ENCODE results near the gene PCBP2.

The PCBP2 gene

GRCh38 chr12:53501615-53502181 lies 49.8 kb downstream of the PCBP2 start:
- DNase-seq: no peak
- in situ Hi-C loops (cut with HindIII; ENCODE audit: low pct_ligation_motif_present, low pct_unique_long_range_greater_than_20kb, low sequenced_read_pairs): no loop called here

- no peak for DNase-seq
- in situ Hi-C loops (cut with HindIII; ENCODE audit: low pct_ligation_motif_present, low pct_unique_long_range_greater_than_20kb, low sequenced_read_pairs): no loop called here
Observed at GRCh38 chr12:53502331-53502730, 50.4 kb downstream of the PCBP2 start.

- in situ Hi-C loops (cut with HindIII; ENCODE audit: low pct_ligation_motif_present, low pct_unique_long_range_greater_than_20kb, low sequenced_read_pairs): no loop called here
- DNase-seq: no peak
Observed at GRCh38 chr12:53502983-53503728, 51.3 kb downstream of the PCBP2 start.

GRCh38 chr12:53504004-53504920 lies 52.4 kb downstream of the PCBP2 start:
- DNase-seq: no peak
- in situ Hi-C loops (cut with HindIII; ENCODE audit: low pct_ligation_motif_present, low pct_unique_long_range_greater_than_20kb, low sequenced_read_pairs): no loop called here

GRCh38 chr12:53505086-53505485 lies 53.2 kb downstream of the PCBP2 start:
- in situ Hi-C loops (cut with HindIII; ENCODE audit: low pct_ligation_motif_present, low pct_unique_long_range_greater_than_20kb, low sequenced_read_pairs): no loop called here
- no peak for DNase-seq

- DNase-seq: no peak
- in situ Hi-C loops (cut with HindIII; ENCODE audit: low pct_ligation_motif_present, low pct_unique_long_range_greater_than_20kb, low sequenced_read_pairs): no loop called here
Observed at GRCh38 chr12:53505555-53506449, 53.9 kb downstream of the PCBP2 start.

GRCh38 chr12:53506450-53506785 lies 54.5 kb downstream of the PCBP2 start:
- in situ Hi-C loops (cut with HindIII; ENCODE audit: low pct_ligation_motif_present, low pct_unique_long_range_greater_than_20kb, low sequenced_read_pairs): no loop called here
- no peak for DNase-seq

- DNase-seq: no peak
- in situ Hi-C loops (cut with HindIII; ENCODE audit: low pct_ligation_motif_present, low pct_unique_long_range_greater_than_20kb, low sequenced_read_pairs): no loop called here
Observed at GRCh38 chr12:53506881-53507602, 55.1 kb downstream of the PCBP2 start, which contains the start of gene NPFF. NPFF (minus strand) TSS chr12:53507484; CDS start chr12:53507474, 10 bp downstream.

- in situ Hi-C loops (cut with HindIII; ENCODE audit: low pct_ligation_motif_present, low pct_unique_long_range_greater_than_20kb, low sequenced_read_pairs): no loop called here
- no peak for DNase-seq
Observed at GRCh38 chr12:53507603-53507885, 55.6 kb downstream of the PCBP2 start.

GRCh38 chr12:53508534-53509170 lies 56.8 kb downstream of the PCBP2 start:
- in situ Hi-C loops (cut with HindIII; ENCODE audit: low pct_ligation_motif_present, low pct_unique_long_range_greater_than_20kb, low sequenced_read_pairs): no loop called here
- peak; percentile 91 for DNase-seq

GRCh38 chr12:53510181-53510812 lies 58.4 kb downstream of the PCBP2 start:
- in situ Hi-C loops (cut with HindIII; ENCODE audit: low pct_ligation_motif_present, low pct_unique_long_range_greater_than_20kb, low sequenced_read_pairs): no loop called here
- no peak for DNase-seq

- no peak for DNase-seq
- in situ Hi-C loops (cut with HindIII; ENCODE audit: low pct_ligation_motif_present, low pct_unique_long_range_greater_than_20kb, low sequenced_read_pairs): no loop called here
Observed at GRCh38 chr12:53513712-53514410, 62.0 kb downstream of the PCBP2 start.

GRCh38 chr12:53514628-53515290 lies 62.9 kb downstream of the PCBP2 start:
- no peak for DNase-seq
- in situ Hi-C loops (cut with HindIII; ENCODE audit: low pct_ligation_motif_present, low pct_unique_long_range_greater_than_20kb, low sequenced_read_pairs): no loop called here

- in situ Hi-C loops (cut with HindIII; ENCODE audit: low pct_ligation_motif_present, low pct_unique_long_range_greater_than_20kb, low sequenced_read_pairs): no loop called here
Observed at GRCh38 chr12:53515291-53515680, 63.4 kb downstream of the PCBP2 start.

GRCh38 chr12:53516758-53517455 lies 65.0 kb downstream of the PCBP2 start:
- DNase-seq: no peak
- in situ Hi-C loops (cut with HindIII; ENCODE audit: low pct_ligation_motif_present, low pct_unique_long_range_greater_than_20kb, low sequenced_read_pairs): no loop called here

More at GRCh38 chr12:53515291-53515680, 63.4 kb downstream of the PCBP2 start:
- DNase-seq: no peak

GRCh38 chr12:53518381-53518780 lies 66.5 kb downstream of the PCBP2 start:
- in situ Hi-C loops (cut with HindIII; ENCODE audit: low pct_ligation_motif_present, low pct_unique_long_range_greater_than_20kb, low sequenced_read_pairs): no loop called here
- no peak for DNase-seq

Data from ACHN (cell line).